HG02642 (cell line): ENCODE results near the gene MAGEB4.
"Not testable (repeated sequence)": the region's sequence is repeated elsewhere in the genome, so short reads cannot be mapped to it uniquely, and the experiment has no call there.

ENCODE experiments used
- ATAC-seq: cut with Tn5 transposase; IDR thresholded peaks from one replicate; pipeline ENCODE4 v1.9.1; 2021; ENCODE audit warnings: mild to moderate bottlenecking; ENCODE audit not compliant: unreplicated experiment, poor library complexity

The MAGEB4 gene

GRCh38 chrX:30241724-30242415, at the start of gene MAGEB4:
Gene MAGEB4, plus strand, starts transcription at chrX:30242000. Its CDS starts 136 bp downstream, at chrX:30242136.
- ATAC-seq: no peak

GRCh38 chrX:30193910-30194309, 47.9 kb upstream of the MAGEB4 start:
- not testable (repeated sequence) for ATAC-seq

GRCh38 chrX:30196322-30196721, 45.5 kb upstream of the MAGEB4 start:
- no peak for ATAC-seq

- ATAC-seq: no peak
These were observed 29.6 kb upstream of the MAGEB4 start for GRCh38 chrX:30212172-30212571.

- ATAC-seq: no peak
These were observed 26.4 kb upstream of the MAGEB4 start, which contains the start of gene MAGEB2 for GRCh38 chrX:30215357-30215843. Gene MAGEB2, plus strand, starts transcription at chrX:30215563. Its CDS starts 3,018 bp downstream, at chrX:30218581.

GRCh38 chrX:30217465-30217864, 24.3 kb upstream of the MAGEB4 start:
- no peak for ATAC-seq

- no peak for ATAC-seq
These were observed 22.4 kb upstream of the MAGEB4 start for GRCh38 chrX:30219372-30219771.

GRCh38 chrX:30220661-30221060, 21.1 kb upstream of the MAGEB4 start:
- ATAC-seq: no peak

GRCh38 chrX:30224536-30224935, 17.3 kb upstream of the MAGEB4 start:
- ATAC-seq: no peak

- ATAC-seq: no peak
These were observed 13.3 kb upstream of the MAGEB4 start for GRCh38 chrX:30228526-30228925.

GRCh38 chrX:30230395-30230794, 11.4 kb upstream of the MAGEB4 start, which contains the start of gene MAGEB3:
Gene MAGEB3, plus strand, starts transcription at chrX:30230657. Its CDS starts 5,268 bp downstream, at chrX:30235925.
- ATAC-seq: no peak

GRCh38 chrX:30246769-30247489, 5.1 kb downstream of the MAGEB4 start, which contains the start of gene MAGEB1:
Gene MAGEB1, plus strand, starts transcription at chrX:30247146. Its CDS starts 3,348 bp downstream, at chrX:30250494.
- ATAC-seq: no peak

GRCh38 chrX:30248854-30249253, 7.1 kb downstream of the MAGEB4 start:
- ATAC-seq: peak; percentile 75

GRCh38 chrX:30253257-30253656, 11.5 kb downstream of the MAGEB4 start:
- no peak for ATAC-seq

GRCh38 chrX:30259927-30260326, 18.1 kb downstream of the MAGEB4 start:
- ATAC-seq: no peak

- no peak for ATAC-seq
These were observed 19.2 kb downstream of the MAGEB4 start for GRCh38 chrX:30261012-30261411.

GRCh38 chrX:30262763-30263162, 21.0 kb downstream of the MAGEB4 start:
- no peak for ATAC-seq

GRCh38 chrX:30270639-30271038, 28.8 kb downstream of the MAGEB4 start:
- ATAC-seq: no peak

- ATAC-seq: no peak
These were observed 33.7 kb downstream of the MAGEB4 start for GRCh38 chrX:30275498-30275897.

- no peak for ATAC-seq
These were observed 36.6 kb downstream of the MAGEB4 start for GRCh38 chrX:30278365-30278764.

GRCh38 chrX:30280428-30280827, 38.6 kb downstream of the MAGEB4 start:
- no peak for ATAC-seq
